Suppressor macrophage (primary cell): ENCODE data around the gene STX1B.
"Not testable (repeated sequence)": the region's sequence is repeated elsewhere in the genome, so short reads cannot be mapped to it uniquely, and the experiment has no call there.

Source experiments
- DNase-seq, 4 experiments: peaks; one replicate each; pipeline ENCODE4 v3.0.0-alpha.2; 2020 to 2022
- total RNA-seq, 17 experiments: gene quantifications; one replicate each; lab custom pipeline; 2026; ENCODE audit warnings: mixed read lengths in 6 of 17, inconsistent platforms in 3 of 17; lab: John Stamatoyannopoulos, UW

The STX1B gene
- total RNA-seq: 0.69 to 3.9 (median 1.4) reads per million in 17 experiments

DNA sequence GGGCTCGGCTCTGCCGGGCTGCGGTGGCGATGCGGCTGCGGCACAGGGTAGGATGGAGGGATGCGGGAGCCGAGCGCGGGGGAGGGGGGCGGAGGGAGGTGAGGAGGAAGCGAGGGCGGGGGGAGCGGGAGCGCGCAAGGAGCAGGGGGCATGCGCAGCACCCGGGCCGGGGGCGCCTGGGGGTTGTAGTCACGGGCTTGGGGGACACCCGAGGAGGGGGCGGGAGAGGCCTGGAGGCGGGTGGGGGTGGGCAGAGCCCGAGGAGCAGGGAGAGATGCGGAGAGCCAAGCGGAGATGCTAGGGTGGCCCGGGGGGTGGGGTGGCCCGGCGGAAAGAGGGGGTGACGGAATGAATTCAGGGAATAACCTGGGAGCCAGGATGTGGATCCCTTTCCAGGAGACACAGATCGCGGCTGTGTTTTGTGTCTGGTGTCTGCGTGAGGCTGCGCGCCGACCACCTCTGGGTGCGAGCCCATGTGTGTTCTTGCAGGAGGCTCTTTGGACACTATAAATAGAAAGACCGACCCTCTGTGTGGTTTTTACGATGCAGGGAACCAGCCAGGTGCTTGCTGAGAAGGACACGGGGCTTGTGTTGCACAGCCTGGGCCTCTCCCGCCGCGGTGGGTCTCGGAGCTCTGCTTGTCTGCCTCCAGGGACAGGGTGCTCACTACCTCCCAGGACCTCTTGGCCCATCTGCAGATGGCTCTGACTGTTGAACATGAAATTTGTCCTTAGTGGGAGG lies at the start of gene STX1B:
TSS of gene STX1B (minus strand) at position 54 of the 741 bp plus-strand sequence. CDS start 242 bp downstream, outside the sequence.
- DNase-seq: no peak

DNA sequence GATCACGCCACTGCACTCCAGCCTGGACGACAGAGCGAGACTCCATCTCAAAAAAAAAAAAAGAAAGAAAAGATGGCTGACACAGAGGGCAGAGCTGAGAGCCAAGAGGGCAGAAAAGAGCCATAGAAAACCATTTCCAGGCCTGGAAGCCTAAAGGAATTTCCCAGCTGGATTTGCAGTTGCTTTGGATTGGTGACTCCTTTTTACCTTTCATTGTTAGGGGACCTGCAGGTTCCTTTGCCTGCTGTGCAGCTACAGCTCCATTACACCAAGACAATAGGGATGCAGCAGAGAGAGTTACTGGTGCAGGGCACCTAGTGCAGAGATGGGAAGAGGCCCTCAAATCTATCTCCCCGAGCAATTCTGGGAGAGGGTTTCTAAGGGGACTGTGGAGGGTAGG lies 45.2 kb upstream of the STX1B start:
- no peak for DNase-seq

DNA sequence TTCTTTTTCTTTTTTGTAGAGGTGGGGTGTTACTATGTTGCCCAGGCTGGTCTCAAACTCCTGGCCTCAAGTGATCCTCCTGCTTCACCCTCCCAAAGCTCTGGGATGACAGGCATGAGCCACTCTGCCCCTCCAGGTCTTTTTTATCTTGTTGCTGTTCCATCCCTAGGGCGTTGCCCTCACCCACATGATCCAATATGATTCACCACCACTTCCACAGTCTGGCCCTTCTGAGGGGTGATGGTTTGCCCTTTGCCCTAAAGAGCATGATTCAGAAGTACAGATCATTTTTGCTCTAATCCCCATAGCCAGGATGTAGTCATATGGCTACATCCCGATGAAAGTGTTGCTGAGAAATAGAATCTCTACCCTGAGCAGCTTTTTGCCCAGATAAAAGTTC lies 41.7 kb upstream of the STX1B start:
- DNase-seq: peak; percentile 81 to 91 (median 84)

DNA sequence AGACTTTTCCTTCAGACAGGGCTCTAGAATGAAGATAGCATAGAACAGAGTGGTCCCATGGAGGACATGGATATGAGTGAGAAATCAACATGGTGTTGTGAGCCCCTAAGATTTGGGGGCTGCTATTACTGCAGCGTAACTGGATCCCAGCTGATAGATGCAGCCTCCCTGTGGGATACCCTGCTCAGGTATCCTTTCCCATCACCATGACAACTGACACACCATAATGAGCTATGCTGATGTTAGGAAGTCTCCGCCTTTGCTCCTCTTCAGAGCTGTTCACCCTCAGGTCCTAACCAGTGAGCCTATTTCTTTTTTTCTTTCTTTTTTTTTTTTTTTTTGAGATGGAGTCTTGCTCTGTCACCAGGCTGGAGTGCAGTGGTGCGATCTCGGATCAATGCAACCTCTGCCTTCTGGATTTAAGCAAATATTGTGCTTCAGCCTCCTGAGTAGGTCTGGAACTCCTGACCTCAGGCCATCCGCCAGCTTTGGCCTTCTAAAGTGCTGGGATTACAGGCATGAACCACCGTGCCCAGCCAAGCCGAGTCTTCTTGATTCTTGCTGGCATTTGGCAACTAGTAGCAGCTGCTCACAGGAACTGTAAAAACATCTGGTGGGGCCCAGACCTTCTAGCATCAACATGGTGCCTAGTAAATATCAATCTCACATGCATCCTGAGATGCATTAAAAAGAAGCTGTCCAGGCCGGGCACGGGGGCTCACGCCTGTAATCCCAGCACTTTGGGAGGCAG lies 40.0 kb upstream of the STX1B start:
- no peak for DNase-seq

DNA sequence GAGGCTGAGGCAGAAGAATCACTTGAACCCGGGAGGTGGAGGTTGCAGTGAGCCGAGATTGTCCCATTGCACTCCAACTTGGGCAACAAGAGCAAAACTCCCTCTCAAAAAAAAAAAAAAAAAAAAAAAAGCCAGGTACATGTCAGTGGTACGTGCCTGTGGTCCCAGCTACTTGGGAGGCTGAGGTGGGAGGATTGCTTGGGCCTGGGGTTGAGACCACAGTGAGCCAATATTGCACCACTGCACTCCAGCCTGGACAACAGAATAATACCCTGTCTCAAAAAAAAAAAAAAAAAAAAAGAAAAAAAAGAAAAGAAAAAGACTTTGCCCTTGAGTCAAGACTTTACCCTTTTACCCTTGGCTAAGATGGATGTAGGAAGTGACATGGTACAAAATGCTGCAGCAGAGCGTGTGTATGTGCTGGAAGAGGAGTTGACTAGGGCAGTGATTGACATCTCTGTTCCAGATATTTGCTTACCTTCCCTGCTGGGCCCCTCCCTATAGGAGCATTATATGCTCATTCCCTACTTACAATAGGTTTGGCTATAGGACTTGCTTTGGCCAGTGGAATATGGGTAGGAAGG lies 33.6 kb upstream of the STX1B start:
- DNase-seq: no peak

DNA sequence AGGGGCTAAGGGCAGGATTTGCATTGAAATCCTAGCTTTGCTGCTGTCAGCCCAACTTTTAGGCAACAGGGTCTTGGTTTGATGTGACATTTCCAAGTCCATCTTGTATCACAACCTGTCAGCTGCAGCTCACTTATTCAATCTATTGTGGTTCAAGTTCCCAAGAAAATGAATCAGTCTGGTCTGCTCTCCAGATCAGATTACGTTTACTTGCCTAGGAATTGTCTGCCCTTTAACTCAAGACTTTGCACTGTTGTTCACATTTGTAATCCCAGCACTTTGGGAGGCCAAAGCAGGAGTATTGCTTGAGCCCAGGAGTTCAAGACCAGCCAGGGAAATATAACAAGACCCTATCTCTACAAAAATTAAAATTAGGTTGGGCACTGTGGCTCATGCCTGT lies 32.9 kb upstream of the STX1B start:
- no peak for DNase-seq

DNA sequence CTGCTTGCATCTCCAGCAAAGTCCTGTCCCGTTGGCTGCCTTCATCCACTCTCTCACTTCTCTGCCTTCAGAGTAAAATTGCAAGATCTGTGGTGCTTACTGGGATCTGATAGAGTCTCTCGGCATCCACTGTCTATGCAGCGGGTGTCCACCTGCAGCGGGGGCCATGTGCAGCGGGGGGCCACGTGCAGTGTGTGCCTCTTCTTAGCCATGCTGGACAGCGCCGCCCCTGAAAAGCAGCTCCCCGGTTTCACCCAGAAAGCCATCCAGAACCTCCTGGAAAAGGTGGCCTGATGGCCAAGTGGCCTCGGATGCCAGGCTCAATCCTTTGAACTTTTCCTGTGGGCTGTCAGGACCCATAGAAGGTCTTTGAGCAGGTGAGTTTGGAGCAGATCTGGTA lies 32.4 kb upstream of the STX1B start:
- no peak for DNase-seq

DNA sequence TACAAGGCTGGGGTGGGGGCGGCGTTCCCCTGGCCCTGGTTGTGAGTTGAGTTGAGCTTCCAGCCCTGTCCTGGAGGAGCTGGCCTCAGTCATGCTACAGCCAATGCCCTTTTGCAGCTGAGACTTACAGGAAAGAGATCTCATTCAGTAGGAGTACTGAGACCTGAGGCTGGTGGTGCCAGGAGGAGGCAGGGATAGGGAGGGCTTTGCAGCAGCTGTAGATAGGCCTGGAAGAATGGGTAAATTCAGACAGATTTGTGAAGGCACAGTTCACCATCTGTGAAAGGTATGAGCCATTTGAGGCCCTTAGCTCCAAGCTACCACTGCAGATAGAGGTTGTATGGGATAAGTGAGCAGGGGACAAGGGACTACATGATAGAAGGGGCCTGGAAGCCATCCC lies 28.6 kb upstream of the STX1B start:
- no peak for DNase-seq

DNA sequence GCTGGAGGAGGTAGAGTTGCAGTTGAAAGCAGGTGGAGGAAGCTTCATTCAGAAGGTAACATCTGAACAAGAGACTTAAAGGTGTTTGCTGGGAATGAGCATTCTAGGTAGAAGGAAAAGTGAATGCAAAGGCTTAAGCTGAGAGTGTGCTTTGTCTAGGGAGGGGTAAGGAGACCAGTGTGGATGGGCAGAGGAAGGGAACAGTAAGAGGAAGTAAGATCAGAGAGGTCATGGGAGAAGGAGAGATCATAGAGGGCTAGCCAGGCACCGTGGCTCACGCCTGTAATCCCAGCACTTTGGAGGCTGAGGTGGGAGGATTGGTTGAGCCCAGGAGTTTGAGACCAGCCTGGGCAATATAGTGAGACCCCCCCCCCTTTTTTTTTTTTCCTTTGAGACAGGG lies 26.3 kb upstream of the STX1B start:
- DNase-seq: peak; percentile 64 to 84 (median 78)

DNA sequence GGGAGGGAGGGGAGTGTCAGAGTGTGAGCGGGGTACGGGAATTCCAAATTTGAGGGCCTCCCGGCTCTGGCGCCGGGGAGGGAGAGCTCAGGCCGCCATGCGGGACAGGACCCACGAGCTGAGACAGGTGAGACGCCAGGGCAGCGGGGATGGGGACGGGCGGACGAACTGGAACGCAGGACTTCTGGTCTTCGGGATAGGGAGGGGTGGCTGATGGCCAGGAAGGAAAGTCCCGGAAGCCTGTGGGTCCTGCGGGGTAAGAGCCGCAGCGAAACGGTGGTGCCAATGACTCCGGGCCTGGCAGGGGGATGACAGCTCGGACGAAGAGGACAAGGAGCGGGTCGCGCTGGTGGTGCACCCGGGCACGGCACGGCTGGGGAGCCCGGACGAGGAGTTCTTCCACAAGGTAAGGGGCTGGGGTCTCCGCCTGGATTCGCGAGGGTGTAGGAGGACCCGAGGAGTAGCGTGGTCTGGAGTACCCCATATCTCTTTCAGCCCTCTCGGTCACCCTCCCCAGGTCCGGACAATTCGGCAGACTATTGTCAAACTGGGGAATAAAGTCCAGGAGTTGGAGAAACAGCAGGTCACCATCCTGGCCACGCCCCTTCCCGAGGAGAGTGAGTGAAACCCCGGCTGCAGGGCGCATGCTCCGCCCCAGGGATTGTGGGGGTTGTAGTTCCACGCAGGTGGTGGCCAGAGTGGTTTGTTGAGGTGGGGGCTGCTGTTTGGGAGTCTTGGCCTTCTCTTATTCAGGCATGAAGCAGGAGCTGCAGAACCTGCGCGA lies 23.5 kb upstream of the STX1B start:
- DNase-seq: peak; percentile 91 to 96 (median 93)

DNA sequence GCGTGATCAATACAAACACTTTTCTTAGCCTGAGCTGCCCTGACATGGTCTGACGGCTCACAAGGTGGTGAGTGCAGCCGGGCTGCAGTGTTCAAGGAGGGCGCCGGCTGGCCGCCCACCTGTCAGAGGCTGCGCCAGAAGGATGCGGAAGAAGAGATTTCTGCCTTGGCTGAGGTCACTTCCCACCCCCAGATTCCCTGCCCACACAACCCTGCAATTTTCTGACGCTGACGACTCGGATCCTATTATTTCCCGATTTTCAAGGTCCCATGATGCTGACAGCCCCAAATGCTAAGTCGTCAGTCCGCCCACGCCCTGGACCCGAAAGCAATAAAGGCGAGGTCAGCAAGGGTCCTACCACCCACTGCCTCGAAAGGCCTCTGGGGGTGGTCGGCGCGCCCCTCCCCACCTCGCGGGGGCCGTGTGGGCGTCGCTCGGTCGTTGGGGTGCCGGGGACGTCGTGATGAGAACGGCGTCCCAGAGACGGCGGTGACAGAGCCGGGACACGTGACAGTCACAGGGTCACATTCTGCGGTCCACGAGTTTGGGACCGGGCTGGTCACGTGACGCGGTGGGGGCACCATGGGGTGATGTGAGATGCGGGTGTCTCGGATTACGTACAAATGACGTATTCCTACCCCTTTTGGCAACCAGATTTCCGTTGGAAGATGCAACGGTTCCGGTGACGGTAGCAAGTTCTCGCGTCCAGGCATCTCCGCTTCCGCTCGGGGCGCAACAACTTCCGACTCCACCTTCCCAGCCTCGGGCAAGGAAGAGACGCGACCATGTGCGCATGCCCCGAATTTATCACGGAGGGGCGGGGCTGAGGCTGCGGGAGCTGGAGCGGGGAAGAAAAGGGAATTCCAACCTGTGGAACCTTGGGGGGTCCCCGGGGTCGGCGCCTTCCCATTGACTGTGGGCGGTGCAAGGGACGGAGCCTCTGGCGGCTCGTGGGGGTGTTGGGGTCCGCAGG lies 22.6 kb upstream of the STX1B start, which contains the start of gene STX4:
TSS of gene STX4 (plus strand) at position 823 of the 973 bp plus-strand sequence. CDS start 248 bp downstream, outside the sequence.
- DNase-seq: peak; percentile 98 to 100 (median 99)

DNA sequence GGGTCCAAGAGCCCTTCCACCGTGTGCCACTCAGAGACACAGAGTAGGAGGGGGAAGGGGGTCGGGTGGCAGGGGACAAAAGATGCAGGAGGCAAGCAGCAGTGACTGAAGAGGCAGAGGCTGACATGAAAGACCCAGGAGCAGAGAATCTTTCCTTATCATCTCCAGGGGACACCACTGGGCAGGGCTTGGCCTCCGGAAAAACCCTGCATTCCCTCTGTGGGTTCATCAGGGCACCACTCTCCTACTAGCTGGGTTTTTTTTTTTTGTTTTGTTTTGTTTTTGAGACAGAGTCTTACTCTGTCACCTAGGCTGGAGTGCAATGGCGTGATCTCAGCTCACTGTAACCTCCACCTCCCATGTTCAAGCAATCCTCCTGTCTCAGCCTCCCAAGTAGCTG lies 20.8 kb upstream of the STX1B start:
- DNase-seq: no peak

DNA sequence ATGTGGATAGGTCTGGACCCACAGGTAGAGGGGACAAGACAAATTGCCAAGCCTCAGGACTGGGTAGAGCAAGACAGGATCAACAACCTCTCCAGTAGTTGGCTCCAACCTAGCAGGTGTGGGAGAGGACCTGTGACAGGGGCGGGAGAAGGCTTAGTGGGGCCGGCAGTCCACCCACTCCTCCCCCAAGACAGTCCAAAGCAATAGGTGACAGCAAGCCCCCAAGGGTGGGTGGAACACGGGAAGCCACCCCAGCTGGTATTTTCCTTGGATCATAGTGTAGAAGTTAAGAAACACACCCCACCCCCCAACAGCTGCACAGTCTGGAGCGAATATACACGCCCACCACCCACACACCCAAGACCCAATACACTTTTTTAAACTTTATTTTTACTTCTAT lies 18.8 kb upstream of the STX1B start:
- no peak for DNase-seq

DNA sequence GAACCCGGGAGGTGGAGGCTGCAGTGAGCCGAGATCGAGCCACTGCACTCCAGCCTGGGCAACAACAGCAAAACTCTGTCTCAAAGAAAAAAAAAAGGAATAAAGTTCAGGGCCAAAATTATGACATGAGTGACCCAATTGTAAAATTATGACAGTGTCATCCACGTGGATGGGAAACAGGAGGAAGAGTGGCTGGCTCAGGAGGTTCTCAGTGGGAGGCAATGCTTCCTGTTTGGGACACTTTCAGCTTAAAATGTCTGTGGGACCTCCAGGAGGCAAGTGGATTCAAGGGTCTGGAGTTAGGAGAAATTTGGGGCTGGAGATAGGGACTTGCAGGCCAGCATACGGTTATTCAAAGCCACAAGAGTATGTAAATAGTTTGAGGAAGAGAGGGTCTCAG lies 14.9 kb upstream of the STX1B start:
- peak; percentile 80 to 93 (median 88) for DNase-seq

DNA sequence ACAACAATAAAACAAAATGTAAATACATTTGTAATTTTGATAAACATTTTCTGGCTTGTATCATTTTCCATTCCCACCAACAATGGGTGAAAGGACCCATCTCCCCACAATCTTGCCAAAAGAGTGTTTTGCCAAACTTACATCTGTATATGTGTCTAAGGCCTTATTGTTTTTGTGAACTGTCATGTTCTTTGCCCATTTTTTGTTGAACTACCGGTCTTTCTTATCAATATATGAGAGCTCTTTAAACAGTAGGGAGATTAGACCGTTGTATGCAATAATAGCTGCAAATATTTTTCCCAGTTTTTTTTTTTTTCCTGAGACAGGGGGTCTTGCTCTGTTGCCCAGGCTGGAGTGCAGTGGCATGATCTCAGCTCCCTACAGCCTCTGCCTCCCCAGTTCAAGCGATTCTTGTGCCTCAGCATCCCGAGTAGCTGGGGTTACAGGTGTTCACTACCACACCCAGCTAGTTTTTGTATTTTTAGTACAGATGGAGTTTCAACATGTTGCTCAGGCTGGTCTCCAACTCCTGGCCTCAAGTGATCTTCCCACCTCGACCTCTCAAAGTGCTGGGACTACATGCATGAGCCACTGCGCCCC lies 13.3 kb upstream of the STX1B start:
- no peak for DNase-seq

DNA sequence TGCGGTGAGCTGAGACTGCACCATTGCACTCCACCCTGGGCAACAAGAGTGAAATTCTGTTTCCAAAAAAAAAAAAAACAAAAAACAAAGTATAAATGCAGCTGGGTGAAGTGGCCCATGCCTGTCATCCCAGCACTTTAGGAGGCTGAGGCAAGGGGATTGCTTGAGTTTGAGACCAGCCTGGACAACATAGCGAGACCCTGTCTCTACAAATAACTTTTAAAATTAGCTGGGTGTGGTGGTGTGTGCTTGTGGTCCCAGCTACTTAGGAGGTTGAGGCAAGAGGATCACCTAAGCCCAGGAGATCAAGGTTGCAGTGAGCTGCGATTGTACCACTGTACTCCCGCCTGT lies 12.8 kb upstream of the STX1B start:
- no peak for DNase-seq

DNA sequence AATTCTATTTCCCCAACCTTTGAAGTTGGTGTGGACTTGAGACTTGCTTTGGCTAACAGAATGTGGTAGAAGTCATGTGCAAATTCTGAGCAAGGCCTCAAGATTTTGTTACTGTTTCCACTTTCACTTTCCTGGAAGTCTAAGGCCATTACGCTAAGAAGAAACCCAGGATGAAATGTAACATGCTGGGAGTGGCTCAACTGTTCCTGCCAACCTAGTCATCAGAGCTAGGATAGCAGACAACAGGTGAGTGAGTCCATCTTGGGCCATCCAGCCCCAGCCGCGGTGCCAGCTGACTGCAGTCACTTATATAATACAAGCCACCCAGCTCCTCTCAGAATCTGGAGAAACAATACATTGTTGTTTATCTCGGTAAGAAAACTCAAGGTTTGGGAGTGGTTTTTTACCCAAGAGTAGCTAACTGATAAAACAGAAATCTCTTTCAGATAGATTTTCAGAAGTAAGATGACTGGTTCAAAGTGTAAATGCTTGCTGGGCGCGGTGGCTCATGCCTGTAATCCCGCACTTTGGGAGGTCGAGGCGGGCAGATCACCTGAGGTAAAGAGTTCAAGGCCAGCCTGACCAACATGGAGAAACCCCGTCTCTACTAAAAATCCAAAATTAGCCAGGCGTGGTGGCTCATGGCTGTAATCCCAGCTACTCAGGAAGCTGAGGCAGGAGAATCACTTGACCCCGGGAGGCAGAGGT lies 12.3 kb upstream of the STX1B start:
- DNase-seq: no peak

DNA sequence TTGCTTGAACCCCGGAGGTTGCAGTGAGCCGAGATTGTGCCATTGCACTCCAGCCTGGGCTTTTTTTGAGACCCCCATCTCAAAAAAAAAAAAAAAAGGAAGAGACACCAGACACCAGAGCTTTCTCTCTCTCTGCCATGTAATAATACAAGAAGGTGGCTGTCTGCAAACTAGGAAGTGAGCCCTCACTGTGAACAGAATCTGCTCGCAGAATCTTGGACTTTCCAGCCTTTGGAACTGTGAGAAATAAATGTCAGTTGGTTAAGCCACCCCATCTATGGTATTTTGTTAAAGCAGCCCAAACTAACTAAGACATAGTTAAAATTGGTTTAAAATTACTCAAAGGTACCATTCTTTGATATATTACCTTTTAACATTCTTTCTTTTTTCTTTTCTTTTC lies 10.1 kb upstream of the STX1B start:
- no peak for DNase-seq

DNA sequence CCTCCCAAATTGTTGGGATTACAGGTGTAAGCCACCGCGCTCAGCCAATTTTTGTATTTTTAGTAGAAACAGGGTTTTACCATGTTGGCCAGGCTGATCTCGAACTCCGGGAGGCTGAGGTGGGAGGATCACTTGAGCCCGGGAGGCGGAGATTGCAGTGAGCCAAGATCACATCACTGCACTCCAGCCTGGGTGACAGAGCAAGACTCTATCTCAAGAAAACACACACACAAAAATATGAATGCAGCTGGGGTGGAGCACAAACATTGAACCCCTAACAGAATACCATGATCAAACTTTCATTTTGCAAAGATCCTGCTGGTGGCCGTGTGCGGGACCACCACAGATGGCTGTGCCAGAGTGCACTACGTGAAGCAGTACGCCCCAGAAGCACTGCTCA lies 7.3 kb upstream of the STX1B start:
- not testable (repeated sequence) for DNase-seq

DNA sequence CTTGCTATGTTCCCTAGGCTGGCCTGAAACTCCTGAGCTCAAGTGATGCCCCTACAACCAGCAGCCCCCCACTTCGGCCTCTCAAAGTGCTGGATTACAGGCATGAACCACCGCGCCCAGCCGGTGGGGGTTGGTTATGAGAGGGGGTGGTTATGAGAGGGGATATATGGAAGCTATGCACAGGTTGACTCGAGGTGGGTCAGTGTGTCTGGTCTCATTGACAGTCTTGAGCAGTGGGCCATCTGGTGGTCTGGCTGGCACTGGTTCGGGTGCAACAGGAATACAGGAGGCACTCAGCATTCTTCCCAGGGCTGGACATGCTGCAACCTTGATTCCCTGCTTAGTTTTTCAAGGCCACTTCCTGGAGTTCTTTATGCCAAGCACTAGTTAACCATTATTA lies 5.6 kb upstream of the STX1B start:
- DNase-seq: no peak
